Right lobe of liver (tissue), 6 donors: ENCODE results near the gene OR2H1. TPM values are rescaled to one million over a fixed set of nuclear protein-coding genes. Genes with fewer than 3 reads are reported as not detected.

Source experiments
- ATAC-seq, 4 donors: fragments of 200-7000 bp; cut with Tn5 transposase; one replicate each; pipeline ENCODE4 v1.9.1; 2020; ENCODE audit warnings: mild to moderate bottlenecking in 4 of 4, moderate library complexity in 4 of 4
- DNase-seq, 3 donors: peaks; one replicate each; pipeline ENCODE4 v3.0.0-alpha.2; 2020
- H3K27ac ChIP-seq, 3 donors: fragments of 200-600 bp; one replicate each; pipeline ENCODE4 v1.8.0; 2022
- H3K27me3 ChIP-seq, 2 donors: fragments of 200-600 bp; one replicate each; pipeline ENCODE4 v1.8.0; 2022
- H3K36me3 ChIP-seq, 4 donors: fragments of 200-600 bp; sonication (generic) in 1 of 4; one replicate each; pipeline versions ENCODE4 v1.5.1 to v1.8.0; 2017 to 2022; ENCODE audit warnings: control low read depth in 1 of 4
- H3K4me1 ChIP-seq, 4 donors: fragments of 200-600 bp; sonication (generic) in 1 of 4; one replicate each; pipeline versions ENCODE4 v1.5.1 to v1.8.0; 2017 to 2022; ENCODE audit warnings: control low read depth in 1 of 4
- H3K4me3 ChIP-seq, 3 donors: fragments of 200-600 bp; one replicate each; pipeline ENCODE4 v1.8.0; 2022
- H3K9me3 ChIP-seq, 4 donors: fragments of 200-600 bp; sonication (generic) in 1 of 4; one replicate each; pipeline versions ENCODE4 v1.5.1 to v1.8.0; 2017 to 2022; ENCODE audit warnings: control low read depth in 1 of 4
- CTCF ChIP-seq, 4 donors: fragments of 200-600 bp in 3 of 4; fragments of 450-650 bp in 1 of 4; IDR thresholded peaks; one replicate each; pipeline versions ENCODE4 v1.5.1 to v1.8.0; 2016 to 2022; ENCODE audit warnings: antibody characterized with exemption in 4 of 4, mild to moderate bottlenecking in 2 of 4
- POLR2A ChIP-seq: fragments of 450-650 bp; IDR thresholded peaks from one replicate; pipeline ENCODE4 v1.6.1; 2017; ENCODE audit warnings: antibody characterized with exemption, mild to moderate bottlenecking
- WGBS: methylation state at CpG from one replicate; pipeline ENCODE4 v1.1.6; 2018; ENCODE audit warnings: low coverage, low lambda C conversion rate; ENCODE audit not compliant: insufficient coverage; ENCODE audit errors: missing lambda C conversion rate; 5-methylcytosine and 5-hydroxymethylcytosine counted together
- intact Hi-C, 2 donors: fragments of 100-400 bp; cut with DNase I; formaldehyde crosslinking; loops; one replicate each; pipeline versions ENCODE4 v1.11.2 to v1.14.1; 2022
- total RNA-seq, 6 experiments: library from RNA; depleted of rRNA in 2 of 6; stranded (reverse); fragments of >200 nt in 2 of 6; fragmentation: NEBNext Ultra II Directional in 3 of 6; extraction: Animal tissue kit (Norgen Biotek cat#: 25700) in 3 of 6; gene quantifications; one replicate each; pipeline versions ENCODE4 v1.1.0 to v1.2.4, GENCODE V29; 2016 to 2023
- donor health status: DM: no; HTN: yes; CAD: no.
- donor health status: DM: no; HTN: no; CAD: no.
- donor health status: DM: no; HTN: no; CAD: no.
- donor health status: DM: no; HTN: yes; CAD: no.
- donor health status: DM: no; HTN: yes; CAD: no.

The OR2H1 gene
- total RNA-seq, 6 experiments from 2014 or later, result not detected

GRCh38 chr6:29495571-29495970 is 38.6 kb downstream of the OR2H1 start:
- intact Hi-C loops, result no loop called here
- no peaks in the 10 kb centered on the region for H3K4me1 ChIP-seq
- no peaks in the 10 kb centered on the region for H3K9me3 ChIP-seq
- TF ChIP-seq CTCF (IDR thresholded peaks at IDR 0.05) (no peak), POLR2A (no peak)
- H3K27me3 ChIP-seq, result no peaks in the 10 kb centered on the region
- DNase-seq, result no peak
- ATAC-seq, result no peak
- H3K4me3 ChIP-seq, result no peak overlapping the region
- H3K36me3 ChIP-seq, result no peaks in the 10 kb centered on the region
- H3K27ac ChIP-seq, result no peak overlapping the region
- WGBS, result 81% methylated on average over 4 of the region's 4 CpGs

GRCh38 chr6:29496961-29497360 is 40.0 kb downstream of the OR2H1 start:
- no peaks in the 10 kb centered on the region for H3K36me3 ChIP-seq
- DNase-seq (no peak), ATAC-seq (no peak)
- H3K9me3 ChIP-seq, result no peaks in the 10 kb centered on the region
- WGBS, result 70% methylated on average over 4 of the region's 4 CpGs
- H3K4me3 ChIP-seq, result no peak overlapping the region
- TF ChIP-seq POLR2A, result no peak
- TF ChIP-seq CTCF (IDR thresholded peaks at IDR 0.05), result no peak
- intact Hi-C loops, result no loop called here
- H3K4me1 ChIP-seq, result no peaks in the 10 kb centered on the region
- no peak overlapping the region for H3K27ac ChIP-seq
- no peaks in the 10 kb centered on the region for H3K27me3 ChIP-seq

GRCh38 chr6:29499704-29500103 is 42.7 kb downstream of the OR2H1 start:
- DNase-seq (no peak), ATAC-seq (no peak)
- intact Hi-C loops, result no loop called here

GRCh38 chr6:29500594-29500993 is 43.6 kb downstream of the OR2H1 start:
- H3K4me3 ChIP-seq, result no peak overlapping the region
- TF ChIP-seq CTCF (IDR thresholded peaks at IDR 0.05) (no peak), POLR2A (no peak)
- WGBS, result 82% methylated on average over 8 of the region's 8 CpGs
- DNase-seq, result no peak
- no peaks in the 10 kb centered on the region for H3K9me3 ChIP-seq
- no peaks in the 10 kb centered on the region for H3K27me3 ChIP-seq
- no peaks in the 10 kb centered on the region for H3K36me3 ChIP-seq
- intact Hi-C loops, result no loop called here
- ATAC-seq, result no peak
- no peaks in the 10 kb centered on the region for H3K4me1 ChIP-seq
- no peak overlapping the region for H3K27ac ChIP-seq

More at GRCh38 chr6:29499704-29500103, 42.7 kb downstream of the OR2H1 start:
- Histone ChIP-seq H3K27ac (no peak overlapping the region), H3K36me3 (no peaks in the 10 kb centered on the region), H3K9me3 (no peaks in the 10 kb centered on the region), H3K27me3 (no peaks in the 10 kb centered on the region), H3K4me3 (no peak overlapping the region), H3K4me1 (no peaks in the 10 kb centered on the region)
- 79% methylated on average over 5 of the region's 5 CpGs for WGBS
- no peak for TF ChIP-seq CTCF (IDR thresholded peaks at IDR 0.05)
- no peak for TF ChIP-seq POLR2A

GRCh38 chr6:29501106-29501505 is 44.2 kb downstream of the OR2H1 start:
- Histone ChIP-seq H3K27me3 (no peaks in the 10 kb centered on the region), H3K4me3 (no peak overlapping the region), H3K36me3 (no peaks in the 10 kb centered on the region), H3K9me3 (no peaks in the 10 kb centered on the region), H3K4me1 (no peaks in the 10 kb centered on the region), H3K27ac (no peak overlapping the region)
- intact Hi-C loops, result no loop called here
- DNase-seq (no peak), ATAC-seq (no peak)
- WGBS, result 67% methylated on average over 1 of the region's 6 CpGs
- TF ChIP-seq POLR2A (no peak), CTCF (IDR thresholded peaks at IDR 0.05) (no peak)
